Fibroblast of lung (primary cell): ENCODE measurements around the gene ZP3.

Experiments used
- CTCF ChIP-seq, 2 donors: IDR thresholded peaks in 1 of 2; conservative IDR thresholded peaks in 1 of 2; 1 replicate in 1 of 2; 2 replicates in 1 of 2; pipeline ENCODE4 v1.5.1; 2011 to 2012; ENCODE audit warnings: low read length in 2 of 2, control low read depth in 1 of 2, inconsistent platforms in 1 of 2, low read depth in 1 of 2, mild to moderate bottlenecking in 1 of 2
- EZH2 ChIP-seq: IDR thresholded peaks from 2 replicates; pipeline ENCODE4 v1.5.1; 2012; ENCODE audit warnings: low read length, control low read depth, mild to moderate bottlenecking; ENCODE audit errors: missing control alignments

GRCh38 chr7:76377186-76377918, 47.4 kb upstream of the ZP3 start:
- TF ChIP-seq EZH2 (no peak), CTCF (conservative IDR thresholded peaks at IDR 0.05 in 1 of 2, IDR thresholded peaks at IDR 0.05 in 1 of 2; ENCODE audit: low read depth in 1 of 2, low read length in 2 of 2) (no peak)
